K562 (cell line): ENCODE data around the gene SGCG. TPM values are rescaled to one million over a fixed set of nuclear protein-coding genes. Genes with fewer than 3 reads are reported as not detected.

ENCODE experiments used
- CXXC5 ChIP-seq: fragments of 250-450 bp; sonication (Bioruptor Pico); IDR thresholded peaks from 2 replicates; pipeline ENCODE4 v1.8.0; 2022; ENCODE audit warnings: inconsistent platforms, mild to moderate bottlenecking, moderate library complexity
- HNRNPLL ChIP-seq: fragments of 200-400 bp; formaldehyde crosslinking; IDR thresholded peaks from 2 replicates; pipeline ENCODE4 v1.6.1; 2017; ENCODE audit warnings: low read length, low read depth, mild to moderate bottlenecking; ENCODE audit not compliant: poor library complexity, severe bottlenecking
- HOMEZ ChIP-seq: fragments of 250-450 bp; sonication (Bioruptor Pico); IDR thresholded peaks from 2 replicates; pipeline ENCODE4 v1.4.0; 2020; ENCODE audit warnings: mild to moderate bottlenecking, moderate library complexity
- JUND ChIP-seq, 2 experiments: IDR thresholded peaks; 2 replicates in 1 of 2; 3 replicates in 1 of 2; pipeline ENCODE4 v1.6.1; 2011; ENCODE audit warnings: borderline replicate concordance in 2 of 2, low read depth in 2 of 2, low read length in 2 of 2, improper control_type of control experiment in 1 of 2, missing biosample characterization in 1 of 2, missing genetic modification characterization in 1 of 2, missing genetic modification reagents in 1 of 2
- NRF1 ChIP-seq, 2 experiments: fragments of 450-650 bp; IDR thresholded peaks in 1 of 2; conservative IDR thresholded peaks in 1 of 2; 2 replicates each; pipeline ENCODE4 v1.6.1; 2014; ENCODE audit warnings: mild to moderate bottlenecking in 2 of 2
- RCOR1 ChIP-seq, 2 experiments: IDR thresholded peaks; 2 replicates each; pipeline ENCODE4 v1.6.1; 2012; ENCODE audit warnings: low read depth in 2 of 2, low read length in 2 of 2, borderline replicate concordance in 1 of 2, improper control_type of control experiment in 1 of 2
- SRSF1 ChIP-seq: fragments of 200-400 bp; formaldehyde crosslinking; IDR thresholded peaks from 2 replicates; pipeline ENCODE4 v1.6.1; 2017; ENCODE audit warnings: mild to moderate bottlenecking, low read depth, low read length, moderate library complexity
- WHSC1 ChIP-seq: IDR thresholded peaks from one replicate; pipeline ENCODE4 v1.6.1; 2012; ENCODE audit warnings: low read length, control low read depth, inconsistent platforms
- ZNF146 ChIP-seq: IDR thresholded peaks from one replicate; pipeline ENCODE4 v1.6.1; 2018; ENCODE audit warnings: missing compliant biosample characterization; ENCODE audit not compliant: unreplicated experiment
- polyA plus RNA-seq, 8 experiments: library from polyadenylated mRNA; depleted of rRNA in 4 of 8; stranded (reverse) in 5 of 8; unstranded in 3 of 8; fragments of >200 nt; fragmentation: Nextera tagmentation in 2 of 8; fragmentation: Illumina TruSeq in 1 of 8; extraction: Ambion mirVana in 2 of 8; extraction: Trizol in 1 of 8; gene quantifications; 2 replicates each; pipeline versions ENCODE4 v1.2.1 to v1.2.3, GENCODE V29; 2011 to 2014; ENCODE audit warnings: inconsistent platforms in 1 of 8, missing spikeins in 1 of 8
- total RNA-seq, 7 experiments: library from RNA; depleted of rRNA in 6 of 7; stranded (reverse); fragments of >200 nt in 6 of 7; fragmentation: Illumina TruSeq in 2 of 7; extraction: Trizol in 2 of 7; gene quantifications; 2 replicates each; pipeline versions ENCODE4 v1.2.1 to v1.2.3, GENCODE V29; 2011 to 2021; ENCODE audit warnings: low replicate concordance in 1 of 7

Gene SGCG
- total and polyA plus RNA-seq, 9 of the 15 experiments (the other 6 are each of a cell fraction or from before 2014, with no cell fraction given), result 0.04 to 0.44 (median 0.34) TPM

- TF ChIP-seq HOMEZ (CRISPR knock-in tag) (no peak), JUND (IDR thresholded peaks at IDR 0.05; ENCODE audit: borderline replicate concordance, low read depth, low read length) (no peak), JUND (tag; IDR thresholded peaks at IDR 0.05; ENCODE audit: borderline replicate concordance, low read depth, low read length) (no peak), NRF1 (conservative IDR thresholded peaks at IDR 0.05 in 1 of 2, IDR thresholded peaks at IDR 0.05 in 1 of 2) (peak in 1 of 2 experiments; percentile 29; a peak in 2 of 4 replicates), WHSC1 (no peak), ZNF146 (CRISPR knock-in tag) (no peak), SRSF1 (no peak), CXXC5 (0 out of 2 replicates have a peak, but pooled peaks have one; percentile 12), RCOR1 (IDR thresholded peaks at IDR 0.05; ENCODE audit: borderline replicate concordance in 1 of 2, low read depth in 2 of 2, low read length in 2 of 2) (0 out of 4 replicates have a peak, but pooled peaks of 1 of the 2 experiments have one; percentile 28), HNRNPLL (no peak)
Observed at GRCh38 chr13:23159205-23159759, 21.5 kb upstream of the SGCG start (continued).
